Upper lobe of left lung (tissue), 4 donors: ENCODE measurements around the gene PRCC.
"Not testable (repeated sequence)": the region's sequence is repeated elsewhere in the genome, so short reads cannot be mapped to it uniquely, and the experiment has no call there.

ENCODE experiments used
- EP300 ChIP-seq, 4 donors: sonication (generic); formaldehyde crosslinking; IDR thresholded peaks; one replicate each; pipeline ENCODE4 v1.5.1; 2017; ENCODE audit warnings: antibody characterized with exemption in 4 of 4, control low read depth in 2 of 4
- POLR2AphosphoS5 ChIP-seq, 2 donors: sonication (generic); formaldehyde crosslinking; IDR thresholded peaks; one replicate each; pipeline ENCODE4 v1.5.1; 2017; ENCODE audit warnings: antibody characterized with exemption in 2 of 2
- TF ChIP-seq, protein P1 (sequence below), 6 experiments: fragments of 450-650 bp in 4 of 6; fragments of 200-600 bp in 2 of 6; sonication (generic) in 2 of 6; IDR thresholded peaks; one replicate each; pipeline ENCODE4 v1.5.1; 2016 to 2019; ENCODE audit warnings: antibody characterized with exemption in 6 of 6

DNA sequence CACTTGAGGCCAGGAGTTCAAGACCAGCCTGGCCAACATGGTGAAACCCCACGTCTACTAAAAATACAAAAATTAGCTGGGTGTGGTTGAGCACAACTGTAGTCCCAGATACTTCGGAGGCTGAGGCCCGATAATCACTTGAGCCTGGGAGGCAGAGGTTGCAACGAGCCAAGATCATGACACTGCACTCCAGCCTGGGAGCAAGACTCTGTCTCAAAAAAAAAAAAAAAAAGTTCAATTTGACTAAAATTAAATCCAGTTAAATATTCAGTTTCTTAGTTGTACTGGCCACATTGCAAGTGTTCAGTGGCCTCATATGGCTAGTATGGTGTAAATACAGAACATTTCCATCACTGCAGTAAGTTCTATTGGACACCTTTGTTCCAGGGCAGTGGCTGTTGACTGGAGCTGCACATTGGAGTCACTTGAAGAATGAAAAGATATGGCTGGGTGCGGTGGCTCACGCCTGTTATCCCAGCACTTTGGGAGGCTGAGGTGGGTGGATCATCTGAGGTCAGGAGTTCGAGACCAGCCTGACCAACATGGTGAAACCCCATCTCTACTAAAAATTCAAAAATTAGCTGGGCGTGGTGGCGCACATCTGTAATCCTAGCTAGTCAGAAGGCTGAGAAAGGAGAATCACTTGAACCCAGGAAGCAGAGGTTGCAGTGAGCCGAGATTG, 9.6 kb upstream of the PRCC start:
- TF ChIP-seq POLR2AphosphoS5, EP300 (IDR thresholded peaks at IDR 0.05): not testable (repeated sequence)
- TF ChIP-seq, protein P1, sequence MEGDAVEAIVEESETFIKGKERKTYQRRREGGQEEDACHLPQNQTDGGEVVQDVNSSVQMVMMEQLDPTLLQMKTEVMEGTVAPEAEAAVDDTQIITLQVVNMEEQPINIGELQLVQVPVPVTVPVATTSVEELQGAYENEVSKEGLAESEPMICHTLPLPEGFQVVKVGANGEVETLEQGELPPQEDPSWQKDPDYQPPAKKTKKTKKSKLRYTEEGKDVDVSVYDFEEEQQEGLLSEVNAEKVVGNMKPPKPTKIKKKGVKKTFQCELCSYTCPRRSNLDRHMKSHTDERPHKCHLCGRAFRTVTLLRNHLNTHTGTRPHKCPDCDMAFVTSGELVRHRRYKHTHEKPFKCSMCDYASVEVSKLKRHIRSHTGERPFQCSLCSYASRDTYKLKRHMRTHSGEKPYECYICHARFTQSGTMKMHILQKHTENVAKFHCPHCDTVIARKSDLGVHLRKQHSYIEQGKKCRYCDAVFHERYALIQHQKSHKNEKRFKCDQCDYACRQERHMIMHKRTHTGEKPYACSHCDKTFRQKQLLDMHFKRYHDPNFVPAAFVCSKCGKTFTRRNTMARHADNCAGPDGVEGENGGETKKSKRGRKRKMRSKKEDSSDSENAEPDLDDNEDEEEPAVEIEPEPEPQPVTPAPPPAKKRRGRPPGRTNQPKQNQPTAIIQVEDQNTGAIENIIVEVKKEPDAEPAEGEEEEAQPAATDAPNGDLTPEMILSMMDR (IDR thresholded peaks at IDR 0.05): not testable (repeated sequence)
